ENCODE measurements around the gene CAPN15. TPM values are rescaled to one million over a fixed set of nuclear protein-coding genes. Genes with fewer than 3 reads are reported as not detected.

CAPN15 gene
- total RNA-seq, 1 experiment from 2014 or later: 91.2 TPM

GRCh38 chr16:507996-508395 is 19.5 kb upstream of the CAPN15 start:
- no peak for DNase-seq (ENCODE audit: low spot score)
- ChIA-PET POLR2A (ENCODE audit: low non-redundant PET) (no interaction called here), CTCF (no interaction called here)
- Histone ChIP-seq H3K4me3 (ENCODE audit: low read depth, low read length, poor library complexity, severe bottlenecking) (no peak overlapping the region), H3K27ac (ENCODE audit: low read depth, low read length, poor library complexity, severe bottlenecking) (no peak overlapping the region), H3K9me3 (ENCODE audit: low read depth, low read length, poor library complexity, severe bottlenecking) (no peaks in the 10 kb centered on the region), H3K27me3 (replicated peaks; ENCODE audit: insufficient read depth, low read depth, low read length, poor library complexity) (no peaks in the 10 kb centered on the region), H3K4me1 (ENCODE audit: insufficient read depth, low read length, poor library complexity, severe bottlenecking) (no peaks in the 10 kb centered on the region), H3K36me3 (ENCODE audit: insufficient read depth, low read length, poor library complexity, severe bottlenecking) (no peaks in the 10 kb centered on the region)
- no TSS peak for BruUV-seq (replicated peaks)
- intact Hi-C loops (cut with micrococcal nuclease; ENCODE audit: unreplicated experiment): no loop called here
- no peak for TF ChIP-seq CTCF (conservative IDR thresholded peaks at IDR 0.05; ENCODE audit: low read depth, low read length)
- TF ChIP-seq EZH2 (IDR thresholded peaks at IDR 0.05; ENCODE audit: borderline replicate concordance, low read depth, low read length, poor library complexity, severe bottlenecking): no peak

GRCh38 chr16:508884-509736 is 18.4 kb upstream of the CAPN15 start:
- H3K27me3 ChIP-seq (replicated peaks; ENCODE audit: insufficient read depth, low read depth, low read length, poor library complexity): no peaks in the 10 kb centered on the region
- H3K36me3 ChIP-seq (ENCODE audit: insufficient read depth, low read length, poor library complexity, severe bottlenecking): no peaks in the 10 kb centered on the region
- no peak for TF ChIP-seq CTCF (conservative IDR thresholded peaks at IDR 0.05; ENCODE audit: low read depth, low read length)
- H3K4me1 ChIP-seq (ENCODE audit: insufficient read depth, low read length, poor library complexity, severe bottlenecking): no peaks in the 10 kb centered on the region
- no peaks in the 10 kb centered on the region for H3K9me3 ChIP-seq (ENCODE audit: low read depth, low read length, poor library complexity, severe bottlenecking)
- intact Hi-C loops (cut with micrococcal nuclease; ENCODE audit: unreplicated experiment): no loop called here
- DNase-seq (ENCODE audit: low spot score): no peak
- ChIA-PET POLR2A (ENCODE audit: low non-redundant PET) (no interaction called here), CTCF (no interaction called here)
- BruUV-seq (replicated peaks): no TSS peak
- H3K4me3 ChIP-seq (ENCODE audit: low read depth, low read length, poor library complexity, severe bottlenecking): no peak overlapping the region
- H3K27ac ChIP-seq (ENCODE audit: low read depth, low read length, poor library complexity, severe bottlenecking): no peak overlapping the region

DNA sequence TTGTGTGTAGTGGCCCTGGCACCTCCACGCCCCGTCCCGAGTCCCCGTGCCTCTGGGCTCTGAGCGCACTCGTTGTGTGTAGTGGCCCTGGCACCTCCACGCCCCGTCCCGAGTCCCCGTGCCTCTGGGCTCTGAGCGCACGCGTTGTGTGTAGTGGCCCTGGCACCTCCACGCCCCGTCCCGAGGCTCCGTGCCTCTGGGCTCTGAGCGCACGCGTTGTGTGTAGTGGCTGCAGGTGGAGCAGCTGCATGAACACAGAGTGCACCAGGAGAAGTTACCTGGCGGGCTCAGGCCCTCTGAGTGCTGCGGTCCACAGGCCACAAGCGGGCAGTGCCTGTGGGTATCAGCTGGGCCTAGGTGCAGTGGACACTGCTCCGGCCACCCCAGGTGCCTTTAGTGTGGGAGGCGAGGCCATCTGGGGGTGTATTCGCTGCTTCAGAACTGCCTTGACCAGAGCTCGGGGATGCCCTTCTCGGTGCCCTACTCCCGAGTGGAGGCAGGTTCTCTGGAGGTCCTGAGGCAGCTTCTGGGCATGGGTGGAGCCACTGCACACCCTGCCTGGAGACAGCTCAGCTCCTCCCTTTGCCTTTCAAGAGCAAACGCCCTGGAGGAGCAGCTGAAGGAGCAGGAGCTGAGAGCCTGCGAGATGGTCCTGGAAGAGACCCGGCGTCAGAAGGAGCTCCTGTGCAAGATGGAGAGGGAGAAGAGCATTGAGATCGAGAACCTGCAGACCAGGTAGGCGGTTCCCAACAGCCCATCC is 17.3 kb upstream of the CAPN15 start:
- ChIA-PET POLR2A (ENCODE audit: low non-redundant PET) (interaction anchor here (0.6 kb wide), 1 partner anchor 13 kb away, joined by 5 read pairs; no protein-coding TSS in a partner anchor), CTCF (no interaction called here)
- no peak overlapping the region for H3K4me3 ChIP-seq (ENCODE audit: low read depth, low read length, poor library complexity, severe bottlenecking)
- BruUV-seq (replicated peaks): no TSS peak
- DNase-seq (ENCODE audit: low spot score): no peak
- H3K9me3 ChIP-seq (ENCODE audit: low read depth, low read length, poor library complexity, severe bottlenecking): no peaks in the 10 kb centered on the region
- no peaks in the 10 kb centered on the region for H3K27me3 ChIP-seq (replicated peaks; ENCODE audit: insufficient read depth, low read depth, low read length, poor library complexity)
- H3K27ac ChIP-seq (ENCODE audit: low read depth, low read length, poor library complexity, severe bottlenecking): no peak overlapping the region
- H3K36me3 ChIP-seq (ENCODE audit: insufficient read depth, low read length, poor library complexity, severe bottlenecking): peaks cover 1% of the 10 kb centered on the region
- intact Hi-C loops (cut with micrococcal nuclease; ENCODE audit: unreplicated experiment): no loop called here
- no peaks in the 10 kb centered on the region for H3K4me1 ChIP-seq (ENCODE audit: insufficient read depth, low read length, poor library complexity, severe bottlenecking)
- no peak for TF ChIP-seq CTCF (conservative IDR thresholded peaks at IDR 0.05; ENCODE audit: low read depth, low read length)
- TF ChIP-seq EZH2 (IDR thresholded peaks at IDR 0.05; ENCODE audit: borderline replicate concordance, low read depth, low read length, poor library complexity, severe bottlenecking): no peak

Data from A673 (cell line).